RWPE1 (cell line): ENCODE measurements around the gene PGM1.

Experiments
- CTCF ChIA-PET: fragments of 350-600 bp; sonication (Branson Sonifier 250); formaldehyde crosslinking; extraction: SDS; loops from one replicate; lab custom pipeline; 2021; lab: Yijun Ruan, JAX
- POLR2A ChIA-PET: fragments of 400-600 bp; formaldehyde crosslinking; extraction: SDS; loops from one replicate; lab custom pipeline; 2020; ENCODE audit warnings: antibody characterized with exemption; ENCODE audit not compliant: low non-redundant PET; lab: Yijun Ruan, JAX
- DNase-seq: peaks from one replicate; pipeline ENCODE4 v3.0.0; 2012; ENCODE audit warnings: low spot score
- H3K27ac ChIP-seq: fragments of 450-650 bp; 2 replicates; pipeline ENCODE4 v1.5.1; 2017
- TF ChIP-seq, protein P1 (sequence below): fragments of 450-650 bp; conservative IDR thresholded peaks from 2 replicates; pipeline ENCODE4 v1.5.1; 2017; ENCODE audit warnings: low read depth, mild to moderate bottlenecking

The PGM1 gene

DNA sequence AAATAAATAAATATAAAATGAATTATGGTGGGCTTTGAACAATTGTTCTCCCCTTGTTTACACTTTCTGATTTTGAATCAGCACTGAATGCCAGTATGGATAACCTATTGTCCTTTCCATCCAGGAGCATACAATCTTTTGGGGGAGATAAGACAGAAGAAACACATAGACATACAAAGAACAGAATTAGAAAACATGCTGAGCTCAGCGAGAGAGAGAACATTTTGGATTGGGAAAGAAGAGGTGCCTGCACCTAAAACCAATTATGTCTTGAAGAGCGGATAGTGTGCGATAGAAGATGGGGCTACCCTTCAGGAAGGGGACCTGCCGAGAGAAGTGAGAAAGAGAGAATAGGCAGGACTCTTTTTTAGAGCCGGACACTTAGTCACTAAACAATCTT lies 6.6 kb downstream of the PGM1 start:
- ChIA-PET CTCF (no interaction called here), POLR2A (no interaction called here)
- H3K27ac ChIP-seq: no peak overlapping the region
- no peak for DNase-seq
- TF ChIP-seq, protein P1, sequence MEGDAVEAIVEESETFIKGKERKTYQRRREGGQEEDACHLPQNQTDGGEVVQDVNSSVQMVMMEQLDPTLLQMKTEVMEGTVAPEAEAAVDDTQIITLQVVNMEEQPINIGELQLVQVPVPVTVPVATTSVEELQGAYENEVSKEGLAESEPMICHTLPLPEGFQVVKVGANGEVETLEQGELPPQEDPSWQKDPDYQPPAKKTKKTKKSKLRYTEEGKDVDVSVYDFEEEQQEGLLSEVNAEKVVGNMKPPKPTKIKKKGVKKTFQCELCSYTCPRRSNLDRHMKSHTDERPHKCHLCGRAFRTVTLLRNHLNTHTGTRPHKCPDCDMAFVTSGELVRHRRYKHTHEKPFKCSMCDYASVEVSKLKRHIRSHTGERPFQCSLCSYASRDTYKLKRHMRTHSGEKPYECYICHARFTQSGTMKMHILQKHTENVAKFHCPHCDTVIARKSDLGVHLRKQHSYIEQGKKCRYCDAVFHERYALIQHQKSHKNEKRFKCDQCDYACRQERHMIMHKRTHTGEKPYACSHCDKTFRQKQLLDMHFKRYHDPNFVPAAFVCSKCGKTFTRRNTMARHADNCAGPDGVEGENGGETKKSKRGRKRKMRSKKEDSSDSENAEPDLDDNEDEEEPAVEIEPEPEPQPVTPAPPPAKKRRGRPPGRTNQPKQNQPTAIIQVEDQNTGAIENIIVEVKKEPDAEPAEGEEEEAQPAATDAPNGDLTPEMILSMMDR: no peak

DNA sequence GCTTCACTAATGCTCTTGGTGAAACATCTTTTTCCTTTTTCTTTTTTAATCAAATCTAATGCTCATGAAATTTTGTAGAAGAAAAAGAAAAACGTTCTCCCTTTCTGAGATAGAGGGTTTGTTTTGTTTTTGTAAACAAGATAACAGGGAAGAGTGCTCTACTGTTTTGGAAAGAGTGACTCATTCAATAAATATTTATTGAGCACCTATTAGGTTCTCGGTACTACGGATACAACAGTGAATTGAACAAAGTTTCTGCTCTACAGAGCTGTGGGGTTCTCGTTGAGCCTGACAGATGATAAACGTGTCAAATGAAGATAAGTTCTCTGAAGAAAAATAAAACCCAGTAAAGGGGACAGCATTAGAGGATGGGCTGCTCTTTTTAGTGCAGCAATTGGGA lies 7.0 kb downstream of the PGM1 start:
- POLR2A ChIA-PET: no interaction called here
- no peak for DNase-seq
- CTCF ChIA-PET: interaction anchor here (0.5 kb wide), 1 partner anchor 485 kb away, joined by 3 read pairs; no protein-coding TSS in a partner anchor
- no peak overlapping the region for H3K27ac ChIP-seq
- TF ChIP-seq, protein P1: no peak

DNA sequence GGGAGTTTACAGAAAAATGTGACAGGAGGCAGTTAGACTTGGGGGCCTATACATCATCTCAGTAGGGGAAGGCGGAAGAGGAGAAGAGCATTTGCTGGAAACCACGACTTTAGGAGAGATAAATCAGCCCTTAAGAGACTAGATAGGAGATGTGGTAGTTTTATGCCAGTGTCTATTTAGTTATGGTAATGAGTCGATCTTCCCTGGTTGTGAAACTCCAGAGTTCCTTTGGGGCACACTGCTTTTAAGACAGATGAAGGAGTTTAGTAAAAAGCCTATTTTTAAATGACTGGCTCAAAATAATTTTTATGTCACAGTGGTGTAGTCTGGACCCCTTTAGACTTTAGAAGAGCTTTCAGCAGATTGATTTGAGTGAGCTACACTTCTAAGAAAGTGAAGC lies 7.8 kb downstream of the PGM1 start:
- TF ChIP-seq, protein P1: no peak
- ChIA-PET CTCF (interaction anchor here (0.6 kb wide), 1 partner anchor 78 kb away, joined by 3 read pairs; no protein-coding TSS in a partner anchor), POLR2A (no interaction called here)
- DNase-seq: no peak
- H3K27ac ChIP-seq: no peak overlapping the region

DNA sequence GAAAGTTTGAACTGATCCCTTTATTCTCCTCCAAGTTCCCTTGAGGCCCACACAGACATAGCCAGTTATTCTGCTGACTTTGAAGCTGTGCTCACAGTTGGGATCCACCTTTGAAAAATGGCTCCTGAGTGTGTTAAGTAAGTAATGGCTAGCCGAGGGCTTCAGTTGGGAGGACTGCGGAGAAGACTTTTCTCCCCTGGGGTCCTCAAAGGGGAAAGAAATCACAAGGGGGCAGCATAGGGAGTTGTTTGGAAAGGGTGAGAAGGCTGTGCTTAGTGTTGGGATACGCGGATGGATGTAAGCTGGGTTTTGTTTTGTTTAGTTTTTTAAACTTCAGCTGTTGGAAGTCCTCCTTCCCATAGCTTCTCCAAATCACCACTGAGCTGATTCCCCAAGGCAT lies 8.3 kb downstream of the PGM1 start:
- DNase-seq: no peak
- TF ChIP-seq, protein P1: no peak
- H3K27ac ChIP-seq: no peak overlapping the region
- POLR2A ChIA-PET: no interaction called here
- CTCF ChIA-PET: interaction anchor here (0.6 kb wide), 1 partner anchor 79 kb away, joined by 3 read pairs; no protein-coding TSS in a partner anchor

DNA sequence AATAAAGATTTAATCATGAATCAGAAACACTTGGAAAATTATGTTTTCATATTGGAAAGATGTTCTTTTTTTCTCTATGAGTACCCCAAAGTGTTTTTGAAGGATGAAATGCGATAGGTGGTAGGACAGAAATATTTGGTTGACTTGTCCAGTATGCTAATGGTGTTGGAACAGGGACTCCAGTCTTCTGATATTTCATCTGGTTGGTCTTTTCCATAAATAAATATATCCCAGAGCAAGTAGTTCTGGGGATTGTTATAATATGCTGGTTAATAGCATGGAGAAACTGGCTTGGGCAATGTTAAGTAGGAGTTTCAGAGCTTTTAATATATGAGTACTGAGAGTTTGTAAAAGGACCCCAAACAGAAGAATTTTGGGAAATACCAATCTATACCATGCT lies 8.7 kb downstream of the PGM1 start:
- ChIA-PET POLR2A (no interaction called here), CTCF (no interaction called here)
- no peak overlapping the region for H3K27ac ChIP-seq
- DNase-seq: no peak
- TF ChIP-seq, protein P1: no peak

DNA sequence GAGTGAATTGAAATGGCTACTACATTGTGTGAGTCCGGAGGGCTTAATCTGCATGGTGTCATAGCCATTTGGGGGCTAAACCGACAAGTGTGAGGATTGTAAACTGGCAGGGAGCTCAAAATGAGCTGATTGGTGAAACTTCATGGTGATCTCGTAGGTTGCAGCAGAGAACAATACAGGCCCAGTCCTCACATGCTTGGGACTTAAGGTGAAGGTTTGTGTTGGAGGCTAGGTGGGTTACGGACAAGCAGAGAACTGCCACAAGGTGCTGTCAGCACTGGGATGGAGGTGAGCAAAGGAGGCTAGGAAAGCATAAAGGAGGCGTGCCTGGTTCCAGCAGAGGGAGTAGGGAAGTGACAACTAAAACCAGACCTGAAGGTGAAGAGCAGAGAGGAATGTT lies 9.4 kb downstream of the PGM1 start:
- ChIA-PET POLR2A (no interaction called here), CTCF (no interaction called here)
- H3K27ac ChIP-seq: no peak overlapping the region
- TF ChIP-seq, protein P1: no peak
- DNase-seq: no peak

DNA sequence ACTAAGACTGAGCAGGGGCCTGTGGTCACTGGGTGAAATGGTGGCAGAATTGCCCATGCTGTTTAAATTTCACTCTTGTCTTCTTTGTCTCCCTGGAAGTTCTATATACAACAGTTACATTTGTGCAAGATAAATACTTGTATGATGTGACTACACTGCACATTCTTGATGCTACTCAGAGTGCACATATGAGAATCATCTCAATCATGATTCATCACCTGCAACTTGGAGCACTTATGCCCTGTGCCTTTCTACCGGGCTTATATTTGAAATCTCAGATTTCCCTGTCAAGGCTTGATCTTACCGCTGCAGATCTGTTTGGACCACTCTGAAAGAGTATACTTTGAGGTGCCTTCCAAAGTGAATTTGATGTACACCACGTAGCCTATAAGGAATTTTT lies 10.6 kb downstream of the PGM1 start:
- POLR2A ChIA-PET: no interaction called here
- TF ChIP-seq, protein P1: no peak
- DNase-seq: no peak
- H3K27ac ChIP-seq: no peak overlapping the region
- CTCF ChIA-PET: no interaction called here
